Measurements from ENCODE around the gene CTNNBL1. TPM values are rescaled to one million over a fixed set of nuclear protein-coding genes. Genes with fewer than 3 reads are reported as not detected.

CTNNBL1 gene
- total RNA-seq, 1 donor: 19.5 TPM

DNA sequence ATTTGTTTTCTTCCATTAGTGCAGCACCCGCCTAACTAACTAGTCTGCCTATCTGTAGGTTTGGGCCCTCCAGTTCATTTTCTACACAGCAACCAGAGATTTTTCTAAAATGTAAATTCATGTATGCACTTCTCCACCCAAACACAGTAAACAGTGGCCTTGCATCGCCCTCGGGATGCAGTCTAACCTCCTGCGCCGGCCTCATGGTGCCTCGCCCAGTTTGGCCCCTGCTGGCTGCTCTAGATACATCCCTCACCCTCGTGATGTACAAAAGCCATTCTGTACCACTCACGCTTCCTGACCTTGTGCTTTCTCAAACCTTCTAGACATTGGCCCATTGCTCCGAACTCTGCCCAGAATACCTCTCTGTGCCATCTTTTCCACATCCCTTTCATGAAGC is 155.3 kb downstream of the CTNNBL1 start:
- H3K4me1 ChIP-seq (ENCODE audit: insufficient read depth, low read length): no peaks in the 10 kb centered on the region
- no peaks in the 10 kb centered on the region for H3K36me3 ChIP-seq (ENCODE audit: insufficient read depth, low read length)
- H2AFZ ChIP-seq (ENCODE audit: low read length): no peak overlapping the region
- H3K79me2 ChIP-seq (ENCODE audit: insufficient read depth, low read length): no peaks in the 10 kb centered on the region
- DNase-seq (ENCODE audit: insufficient read length, low spot score, missing footprints): no peak
- H3K9me3 ChIP-seq (ENCODE audit: low read depth, low read length): no peaks in the 10 kb centered on the region
- H3K27ac ChIP-seq (ENCODE audit: low read depth, low read length): no peak overlapping the region
- no peak overlapping the region for H3K4me3 ChIP-seq (ENCODE audit: insufficient read depth, low read length)
- no peaks in the 10 kb centered on the region for H3K27me3 ChIP-seq (ENCODE audit: insufficient read depth, low read length)
- TF ChIP-seq, protein P1, sequence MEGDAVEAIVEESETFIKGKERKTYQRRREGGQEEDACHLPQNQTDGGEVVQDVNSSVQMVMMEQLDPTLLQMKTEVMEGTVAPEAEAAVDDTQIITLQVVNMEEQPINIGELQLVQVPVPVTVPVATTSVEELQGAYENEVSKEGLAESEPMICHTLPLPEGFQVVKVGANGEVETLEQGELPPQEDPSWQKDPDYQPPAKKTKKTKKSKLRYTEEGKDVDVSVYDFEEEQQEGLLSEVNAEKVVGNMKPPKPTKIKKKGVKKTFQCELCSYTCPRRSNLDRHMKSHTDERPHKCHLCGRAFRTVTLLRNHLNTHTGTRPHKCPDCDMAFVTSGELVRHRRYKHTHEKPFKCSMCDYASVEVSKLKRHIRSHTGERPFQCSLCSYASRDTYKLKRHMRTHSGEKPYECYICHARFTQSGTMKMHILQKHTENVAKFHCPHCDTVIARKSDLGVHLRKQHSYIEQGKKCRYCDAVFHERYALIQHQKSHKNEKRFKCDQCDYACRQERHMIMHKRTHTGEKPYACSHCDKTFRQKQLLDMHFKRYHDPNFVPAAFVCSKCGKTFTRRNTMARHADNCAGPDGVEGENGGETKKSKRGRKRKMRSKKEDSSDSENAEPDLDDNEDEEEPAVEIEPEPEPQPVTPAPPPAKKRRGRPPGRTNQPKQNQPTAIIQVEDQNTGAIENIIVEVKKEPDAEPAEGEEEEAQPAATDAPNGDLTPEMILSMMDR (IDR thresholded peaks at IDR 0.05; ENCODE audit: extremely low read depth, low read depth, low read length): no peak
- H3K4me2 ChIP-seq (ENCODE audit: insufficient read depth, low read length): no peak overlapping the region
- H4K20me1 ChIP-seq (ENCODE audit: insufficient read depth, low read length): no peaks in the 10 kb centered on the region

DNA sequence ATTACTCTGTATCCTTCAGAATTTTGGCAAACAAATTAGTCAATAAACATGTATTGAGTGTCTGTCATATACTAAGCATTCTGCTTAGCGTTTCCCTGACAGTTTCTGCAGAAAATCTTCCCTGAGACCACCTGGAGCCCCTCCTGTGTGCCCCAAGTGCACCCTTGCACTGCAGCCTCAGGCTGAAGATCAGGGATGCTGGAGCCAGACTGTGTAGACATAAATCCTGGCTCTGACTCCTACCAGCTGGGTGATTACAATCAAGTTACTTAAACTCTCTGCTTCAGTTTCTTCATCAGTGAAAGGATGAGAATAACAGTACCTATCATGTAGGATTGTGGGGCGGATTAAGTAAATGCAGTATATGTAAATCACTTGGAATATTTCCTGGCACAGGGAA is 155.7 kb downstream of the CTNNBL1 start:
- no peaks in the 10 kb centered on the region for H3K79me2 ChIP-seq (ENCODE audit: insufficient read depth, low read length)
- DNase-seq (ENCODE audit: insufficient read length, low spot score, missing footprints): no peak
- H3K27ac ChIP-seq (ENCODE audit: low read depth, low read length): no peak overlapping the region
- H2AFZ ChIP-seq (ENCODE audit: low read length): no peak overlapping the region
- no peak overlapping the region for H3K4me3 ChIP-seq (ENCODE audit: insufficient read depth, low read length)
- H3K4me1 ChIP-seq (ENCODE audit: insufficient read depth, low read length): no peaks in the 10 kb centered on the region
- no peaks in the 10 kb centered on the region for H3K36me3 ChIP-seq (ENCODE audit: insufficient read depth, low read length)
- TF ChIP-seq, protein P1 (IDR thresholded peaks at IDR 0.05; ENCODE audit: extremely low read depth, low read depth, low read length): no peak
- H3K9me3 ChIP-seq (ENCODE audit: low read depth, low read length): no peaks in the 10 kb centered on the region
- H4K20me1 ChIP-seq (ENCODE audit: insufficient read depth, low read length): no peaks in the 10 kb centered on the region
- no peak overlapping the region for H3K4me2 ChIP-seq (ENCODE audit: insufficient read depth, low read length)
- no peaks in the 10 kb centered on the region for H3K27me3 ChIP-seq (ENCODE audit: insufficient read depth, low read length)

DNA sequence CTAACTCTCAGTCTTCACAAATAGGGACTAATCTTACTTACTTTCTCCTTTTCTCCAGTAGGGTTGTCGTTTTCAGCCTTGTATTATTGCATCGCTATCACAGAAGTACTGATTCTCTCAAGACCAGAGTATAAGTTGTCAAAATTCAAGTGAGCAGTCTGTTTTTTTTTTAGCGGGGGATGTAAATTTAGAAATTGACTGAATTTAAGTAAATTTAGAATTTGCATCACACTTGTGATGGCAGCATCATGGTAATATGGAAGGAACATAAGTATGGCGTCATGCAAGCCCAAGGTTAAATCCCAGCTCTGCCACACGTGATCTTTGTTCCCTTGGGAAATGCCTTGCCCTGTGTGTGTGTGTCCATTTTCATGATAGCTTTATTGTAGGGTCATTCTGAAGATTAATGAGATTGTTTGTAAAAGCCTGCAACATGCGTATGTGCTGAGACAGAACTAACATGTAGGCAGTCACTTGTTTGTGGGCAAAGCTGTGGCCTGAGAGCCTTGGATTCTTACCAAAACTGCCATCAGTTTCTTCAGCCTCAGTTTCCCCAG is 156.3 kb downstream of the CTNNBL1 start:
- Histone ChIP-seq H2AFZ (ENCODE audit: low read length) (no peak overlapping the region), H3K36me3 (ENCODE audit: insufficient read depth, low read length) (no peaks in the 10 kb centered on the region), H3K9me3 (ENCODE audit: low read depth, low read length) (no peaks in the 10 kb centered on the region), H3K4me3 (ENCODE audit: insufficient read depth, low read length) (no peak overlapping the region), H4K20me1 (ENCODE audit: insufficient read depth, low read length) (no peaks in the 10 kb centered on the region), H3K27ac (ENCODE audit: low read depth, low read length) (no peak overlapping the region), H3K27me3 (ENCODE audit: insufficient read depth, low read length) (no peaks in the 10 kb centered on the region), H3K4me2 (ENCODE audit: insufficient read depth, low read length) (no peak overlapping the region), H3K79me2 (ENCODE audit: insufficient read depth, low read length) (no peaks in the 10 kb centered on the region), H3K4me1 (ENCODE audit: insufficient read depth, low read length) (no peaks in the 10 kb centered on the region)
- TF ChIP-seq, protein P1 (IDR thresholded peaks at IDR 0.05; ENCODE audit: extremely low read depth, low read depth, low read length): no peak
- no peak for DNase-seq (ENCODE audit: insufficient read length, low spot score, missing footprints)

DNA sequence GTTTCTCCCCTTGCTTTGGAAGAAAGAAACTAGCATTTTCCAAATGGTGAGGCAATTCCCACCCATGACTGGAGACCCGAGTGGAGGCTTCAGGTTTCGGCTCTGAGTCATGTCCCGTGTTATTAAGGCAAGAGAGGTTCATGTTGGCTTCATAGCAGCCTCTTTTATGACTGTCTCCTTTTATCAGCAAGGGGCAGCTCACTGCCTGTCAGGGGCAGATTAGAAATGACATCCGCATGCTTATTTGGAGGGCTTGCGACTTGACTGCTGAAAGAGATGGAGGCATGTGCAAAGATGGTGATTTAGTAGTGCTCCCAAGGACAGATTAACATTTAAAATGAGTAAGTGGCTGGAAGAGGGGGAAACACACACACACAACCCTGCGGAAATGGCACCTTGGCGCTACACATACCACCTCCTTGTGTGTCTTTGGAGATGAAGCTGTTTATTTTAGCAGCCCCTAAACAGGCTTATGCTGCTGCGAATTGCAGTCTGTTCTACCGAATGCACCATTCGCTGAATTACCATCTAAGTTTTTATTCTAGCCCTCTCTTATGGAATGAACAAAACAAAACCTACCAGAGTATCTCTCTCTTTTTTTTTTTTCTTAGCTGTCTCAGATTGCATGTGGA is 157.0 kb downstream of the CTNNBL1 start:
- Histone ChIP-seq H3K4me2 (ENCODE audit: insufficient read depth, low read length) (no peak overlapping the region), H4K20me1 (ENCODE audit: insufficient read depth, low read length) (no peaks in the 10 kb centered on the region), H3K4me3 (ENCODE audit: insufficient read depth, low read length) (no peak overlapping the region), H2AFZ (ENCODE audit: low read length) (no peak overlapping the region), H3K27ac (ENCODE audit: low read depth, low read length) (no peak overlapping the region), H3K79me2 (ENCODE audit: insufficient read depth, low read length) (no peaks in the 10 kb centered on the region), H3K36me3 (ENCODE audit: insufficient read depth, low read length) (no peaks in the 10 kb centered on the region), H3K27me3 (ENCODE audit: insufficient read depth, low read length) (no peaks in the 10 kb centered on the region), H3K4me1 (ENCODE audit: insufficient read depth, low read length) (no peaks in the 10 kb centered on the region), H3K9me3 (ENCODE audit: low read depth, low read length) (no peaks in the 10 kb centered on the region)
- no peak for DNase-seq (ENCODE audit: insufficient read length, low spot score, missing footprints)
- TF ChIP-seq, protein P1 (IDR thresholded peaks at IDR 0.05; ENCODE audit: extremely low read depth, low read depth, low read length): no peak

Measured in osteoblast (primary cell).